HepG2 (cell line): ENCODE measurements around the gene ANKS3. TPM values are rescaled to one million over a fixed set of nuclear protein-coding genes. Genes with fewer than 3 reads are reported as not detected.

Experiments used
- CEBPG ChIP-seq: IDR thresholded peaks from 2 replicates; pipeline ENCODE4 v1.6.1; 2016
- CREB3 ChIP-seq: sonication (generic); formaldehyde crosslinking; IDR thresholded peaks from 2 replicates; pipeline ENCODE4 v1.5.0; 2020; ENCODE audit warnings: missing genetic modification reagents
- CREM ChIP-seq, 2 experiments: sonication (generic) in 1 of 2; formaldehyde crosslinking in 1 of 2; IDR thresholded peaks; 2 replicates each; pipeline versions ENCODE4 v1.4.0 to v1.6.1; 2016 to 2020; ENCODE audit warnings: antibody characterized with exemption in 1 of 2, mild to moderate bottlenecking in 1 of 2, missing genetic modification reagents in 1 of 2
- E2F5 ChIP-seq: sonication (generic); formaldehyde crosslinking; conservative IDR thresholded peaks from 2 replicates; pipeline ENCODE4 v1.4.0; 2020; ENCODE audit warnings: missing genetic modification reagents
- ELF1 ChIP-seq: sonication (generic); formaldehyde crosslinking; IDR thresholded peaks from 2 replicates; pipeline ENCODE4 v1.4.0; 2020; ENCODE audit warnings: missing genetic modification reagents
- HBP1 ChIP-seq: IDR thresholded peaks from 2 replicates; pipeline ENCODE4 v1.6.1; 2016; ENCODE audit warnings: low read depth, control low read depth
- HNF4G ChIP-seq, 2 experiments: sonication (generic) in 1 of 2; formaldehyde crosslinking in 1 of 2; IDR thresholded peaks; 2 replicates each; pipeline versions ENCODE4 v1.4.0 to v1.6.1; 2011 to 2020; ENCODE audit warnings: borderline replicate concordance in 2 of 2, low read depth in 2 of 2, mild to moderate bottlenecking in 2 of 2, low read length in 1 of 2, missing genetic modification reagents in 1 of 2, moderate library complexity in 1 of 2
- HOXA5 ChIP-seq: sonication (generic); formaldehyde crosslinking; IDR thresholded peaks from 2 replicates; pipeline ENCODE4 v1.4.0; 2020; ENCODE audit warnings: missing genetic modification reagents
- ISL2 ChIP-seq: sonication (generic); formaldehyde crosslinking; IDR thresholded peaks from 2 replicates; pipeline ENCODE4 v1.5.0; 2020; ENCODE audit warnings: missing genetic modification reagents
- KDM2A ChIP-seq: sonication (generic); formaldehyde crosslinking; IDR thresholded peaks from 2 replicates; pipeline ENCODE4 v1.4.0; 2020; ENCODE audit warnings: low read depth, missing genetic modification reagents, borderline replicate concordance
- MATR3 ChIP-seq: sonication (generic); formaldehyde crosslinking; IDR thresholded peaks from 2 replicates; pipeline ENCODE4 v1.4.0; 2020; ENCODE audit warnings: missing genetic modification reagents
- NONO ChIP-seq, 2 experiments: fragments of 450-650 bp in 1 of 2; sonication (generic) in 1 of 2; formaldehyde crosslinking in 1 of 2; IDR thresholded peaks in 1 of 2; conservative IDR thresholded peaks in 1 of 2; 2 replicates each; pipeline versions ENCODE4 v1.6.1 to v1.8.0; 2017 to 2022; ENCODE audit warnings: mild to moderate bottlenecking in 1 of 2, missing genetic modification reagents in 1 of 2, moderate library complexity in 1 of 2
- SIX1 ChIP-seq: sonication (generic); formaldehyde crosslinking; IDR thresholded peaks from 2 replicates; pipeline ENCODE4 v1.4.0; 2020; ENCODE audit warnings: missing genetic modification reagents, borderline replicate concordance
- SP4 ChIP-seq: sonication (generic); formaldehyde crosslinking; IDR thresholded peaks from 2 replicates; pipeline ENCODE4 v1.8.1; 2023; ENCODE audit warnings: mild to moderate bottlenecking, missing genetic modification reagents
- SYNCRIP ChIP-seq: fragments of 200-400 bp; formaldehyde crosslinking; IDR thresholded peaks from 2 replicates; pipeline ENCODE4 v1.6.1; 2018; ENCODE audit warnings: mild to moderate bottlenecking, low read depth, low read length; ENCODE audit not compliant: insufficient read depth
- YEATS2 ChIP-seq: sonication (generic); formaldehyde crosslinking; IDR thresholded peaks from 2 replicates; pipeline ENCODE4 v1.4.0; 2020; ENCODE audit warnings: missing genetic modification reagents, borderline replicate concordance
- ZNF280B ChIP-seq: sonication (generic); formaldehyde crosslinking; IDR thresholded peaks from 2 replicates; pipeline ENCODE4 v1.5.0; 2020; ENCODE audit warnings: missing genetic modification reagents, mild to moderate bottlenecking, borderline replicate concordance
- ZNF513 ChIP-seq: sonication (generic); formaldehyde crosslinking; conservative IDR thresholded peaks from 2 replicates; pipeline ENCODE4 v1.5.0; 2020; ENCODE audit warnings: missing genetic modification reagents
- ZNF556 ChIP-seq: sonication (generic); formaldehyde crosslinking; IDR thresholded peaks from 2 replicates; pipeline ENCODE4 v1.4.0; 2020; ENCODE audit warnings: mild to moderate bottlenecking, missing genetic modification reagents, borderline replicate concordance
- polyA plus RNA-seq, 8 experiments: library from polyadenylated mRNA; depleted of rRNA in 3 of 8; stranded (reverse) in 7 of 8; unstranded in 1 of 8; fragments of >200 nt; fragmentation: Illumina TruSeq in 4 of 8; extraction: Trizol in 4 of 8; gene quantifications; 2 replicates each; pipeline versions ENCODE4 v1.2.1 to v1.2.3, GENCODE V29; 2011 to 2016; ENCODE audit warnings: low read depth in 4 of 8, missing spikeins in 1 of 8, mixed read lengths in 1 of 8; ENCODE audit not compliant: insufficient read depth in 1 of 8
- total RNA-seq, 5 experiments: library from RNA; depleted of rRNA; stranded (reverse); fragments of >200 nt; fragmentation: Illumina TruSeq; extraction: Trizol; gene quantifications; 2 replicates each; pipeline ENCODE4 v1.2.3, GENCODE V29; 2016; ENCODE audit warnings: low read depth in 1 of 5

Gene ANKS3
- total and polyA plus RNA-seq, 2 of the 13 experiments (the other 11 are each of a cell fraction or from before 2014, with no cell fraction given), result 11.4 to 15.9 TPM

- TF ChIP-seq HBP1 (CRISPR knock-in tag) (peak; percentile 55; the same call in 1 of the 2 replicates), HNF4G (IDR thresholded peaks at IDR 0.05; ENCODE audit: borderline replicate concordance, low read depth, low read length) (peak; percentile 10; the same call in 1 of the 2 replicates), HNF4G (CRISPR knock-in tag; IDR thresholded peaks at IDR 0.05; ENCODE audit: borderline replicate concordance, low read depth) (no peak), YEATS2 (CRISPR knock-in tag) (peak; percentile 82), CREM (IDR thresholded peaks at IDR 0.05) (peak; percentile 86), CREM (CRISPR knock-in tag; IDR thresholded peaks at IDR 0.05) (no peak), SYNCRIP (no peak), HOXA5 (CRISPR knock-in tag) (peak; percentile 49), ZNF513 (CRISPR knock-in tag) (no peak), ZNF280B (peak; percentile 34; the same call in 1 of the 2 replicates), KDM2A (CRISPR knock-in tag) (peak; percentile 38), CREB3 (peak; percentile 64; the same call in 1 of the 2 replicates), ZNF556 (CRISPR knock-in tag) (no peak), ISL2 (CRISPR knock-in tag) (peak; percentile 33; the same call in 1 of the 2 replicates), NONO (IDR thresholded peaks at IDR 0.05) (no peak), NONO (CRISPR knock-in tag; conservative IDR thresholded peaks at IDR 0.05) (peak; percentile 77; the same call in 1 of the 2 replicates), SIX1 (no peak), CEBPG (0 out of 2 replicates have a peak, but pooled peaks have one; percentile 10), MATR3 (CRISPR knock-in tag) (no peak), SP4 (CRISPR knock-in tag) (peak; percentile 90; the same call in 1 of the 2 replicates), ELF1 (CRISPR knock-in tag) (peak; percentile 97), E2F5 (CRISPR knock-in tag) (peak; percentile 61; the same call in 1 of the 2 replicates)
These were observed 34.7 kb upstream of the ANKS3 start (continued) for GRCh38 chr16:4768549-4769305.
